ENCODE results near the gene TEN1. TPM values are rescaled to one million over a fixed set of nuclear protein-coding genes. Genes with fewer than 3 reads are reported as not detected.

Gene TEN1
- total and polyA plus RNA-seq, 2 of the 13 experiments (the other 11 are each of a cell fraction or from before 2014, with no cell fraction given), result 18.0 to 21.3 TPM

- TF ChIP-seq KIAA2018 (CRISPR knock-in tag; IDR thresholded peaks at IDR 0.05; ENCODE audit: borderline replicate concordance) (no peak), NR1H2 (CRISPR knock-in tag; IDR thresholded peaks at IDR 0.05; ENCODE audit: borderline replicate concordance, low read depth) (no peak), ZMYM3 (CRISPR knock-in tag; IDR thresholded peaks at IDR 0.05) (peak; percentile 88), TAF15 (IDR thresholded peaks at IDR 0.05; ENCODE audit: low read depth, low read length, poor library complexity, severe bottlenecking) (no peak), HHEX (CRISPR knock-in tag; IDR thresholded peaks at IDR 0.05) (0 out of 2 replicates have a peak, but pooled peaks have one; percentile 6), ERF (CRISPR knock-in tag; IDR thresholded peaks at IDR 0.05) (peak; percentile 88), SAFB2 (CRISPR knock-in tag; IDR thresholded peaks at IDR 0.05; ENCODE audit: borderline replicate concordance, low read depth) (0 out of 2 replicates have a peak, but pooled peaks have one; percentile 43), LBX2 (CRISPR knock-in tag; IDR thresholded peaks at IDR 0.05; ENCODE audit: borderline replicate concordance) (no peak), U2AF2 (IDR thresholded peaks at IDR 0.05; ENCODE audit: low read depth, low read length) (peak; percentile 56; the same call in 1 of the 2 replicates), ZNF124 (CRISPR knock-in tag; IDR thresholded peaks at IDR 0.05) (peak; percentile 87; the same call in 1 of the 2 replicates), ZNF598 (CRISPR knock-in tag; IDR thresholded peaks at IDR 0.05; ENCODE audit: borderline replicate concordance) (peak; percentile 75; the same call in 1 of the 2 replicates), TIGD3 (CRISPR knock-in tag; IDR thresholded peaks at IDR 0.05; ENCODE audit: borderline replicate concordance) (peak; percentile 77; the same call in 1 of the 2 replicates), JDP2 (CRISPR knock-in tag; IDR thresholded peaks at IDR 0.05; ENCODE audit: borderline replicate concordance) (no peak), ZNF761 (CRISPR knock-in tag; conservative IDR thresholded peaks at IDR 0.05) (no peak)
These were observed 17.9 kb downstream of the TEN1 start (continued) for GRCh38 chr17:75996665-75997590.

All from HepG2 (cell line).